Hepatocyte (in vitro differentiated cells): ENCODE data around the gene ATP8B2.

Experiments
- EZH2 ChIP-seq: fragments of 200-600 bp; sonication (generic); IDR thresholded peaks from 2 replicates; pipeline ENCODE4 v1.6.1; 2016; ENCODE audit warnings: antibody characterized with exemption, mild to moderate bottlenecking, borderline replicate concordance
- EZH2phosphoT487 ChIP-seq: fragments of 200-600 bp; sonication (generic); IDR thresholded peaks from one replicate; pipeline ENCODE4 v1.6.1; 2018; ENCODE audit warnings: antibody characterized with exemption, mild to moderate bottlenecking, low read depth, moderate library complexity; ENCODE audit not compliant: unreplicated experiment, severe bottlenecking

DNA sequence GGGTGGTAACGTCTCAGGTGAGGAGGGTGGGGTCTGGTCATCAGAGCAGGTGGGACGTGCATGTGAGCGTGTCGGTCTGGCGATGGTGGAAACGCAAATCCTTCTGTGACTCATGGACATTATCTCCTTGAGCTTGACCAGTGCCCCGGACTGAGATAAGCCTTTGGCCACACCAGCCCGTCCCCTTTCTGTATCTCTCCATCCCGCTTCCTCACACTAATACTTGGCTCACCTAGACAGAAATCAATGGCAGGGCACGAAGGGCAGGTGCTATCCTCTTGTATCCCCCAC lies 12.3 kb upstream of the ATP8B2 start:
- TF ChIP-seq EZH2 (no peak), EZH2phosphoT487 (no peak)
